T-helper 2 cell treated with Interferon-gamma antibody and Interleukin-4, amounts not matched to agents 5 μg/mL and 100 μg/mL, for 36 hours (primary cell): ENCODE data around the gene CASTOR1.
A peak's percentile ranks its signal among the peaks of the same experiment; 100 is the strongest.

Experiments used
- DNase-seq: peaks from one replicate; pipeline ENCODE4 v3.0.0; 2021; ENCODE audit warnings: low spot score
- H3K27ac Mint-ChIP-seq: one replicate; pipeline ENCODE4 v1.8.0; 2021; ENCODE audit warnings: mild to moderate bottlenecking, mixed read lengths
- H3K27me3 Mint-ChIP-seq: one replicate; pipeline ENCODE4 v1.8.0; 2021; ENCODE audit warnings: low read depth, mixed read lengths
- H3K36me3 Mint-ChIP-seq: one replicate; pipeline ENCODE4 v1.8.0; 2021; ENCODE audit warnings: low read depth, mixed read lengths
- H3K4me1 Mint-ChIP-seq: one replicate; pipeline ENCODE4 v1.8.0; 2021; ENCODE audit warnings: low read depth, mixed read lengths
- H3K4me3 Mint-ChIP-seq: one replicate; pipeline ENCODE4 v1.8.0; 2022; ENCODE audit warnings: mild to moderate bottlenecking, moderate library complexity, mixed read lengths
- H3K9me3 Mint-ChIP-seq: one replicate; pipeline ENCODE4 v1.8.0; 2021; ENCODE audit warnings: mixed read lengths

The CASTOR1 gene

GRCh38 chr22:30249049-30250038 is 40.0 kb downstream of the CASTOR1 start:
- peaks cover 17% of the 10 kb centered on the region for H3K36me3 Mint-ChIP-seq
- H3K4me3 Mint-ChIP-seq = peak overlapping the region; percentile 12
- peak overlapping the region; percentile 47 for H3K27ac Mint-ChIP-seq
- H3K27me3 Mint-ChIP-seq = no peaks in the 10 kb centered on the region
- no peaks in the 10 kb centered on the region for H3K9me3 Mint-ChIP-seq
- no peak for DNase-seq
- peaks cover 61% of the 10 kb centered on the region for H3K4me1 Mint-ChIP-seq

- peak overlapping the region; percentile 72 for H3K4me3 Mint-ChIP-seq
- H3K27me3 Mint-ChIP-seq = no peaks in the 10 kb centered on the region
- H3K9me3 Mint-ChIP-seq = no peaks in the 10 kb centered on the region
- H3K27ac Mint-ChIP-seq = peak overlapping the region; percentile 80
- peaks cover 64% of the 10 kb centered on the region for H3K4me1 Mint-ChIP-seq
- H3K36me3 Mint-ChIP-seq = peaks cover 26% of the 10 kb centered on the region
- no peak for DNase-seq
Observed at GRCh38 chr22:30248484-30248883, 40.8 kb downstream of the CASTOR1 start.

- Mint-ChIP-seq H3K4me1 (peaks cover 65% of the 10 kb centered on the region), H3K36me3 (peaks cover 31% of the 10 kb centered on the region), H3K27ac (peak overlapping the region; percentile 85), H3K9me3 (no peaks in the 10 kb centered on the region), H3K27me3 (no peaks in the 10 kb centered on the region), H3K4me3 (peak overlapping the region; percentile 92)
- no peak for DNase-seq
Observed at GRCh38 chr22:30247974-30248373, 41.3 kb downstream of the CASTOR1 start.

GRCh38 chr22:30247561-30247960 is 41.7 kb downstream of the CASTOR1 start:
- Mint-ChIP-seq H3K27me3 (no peaks in the 10 kb centered on the region), H3K4me3 (peak overlapping the region; percentile 92), H3K36me3 (peaks cover 35% of the 10 kb centered on the region), H3K4me1 (peaks cover 65% of the 10 kb centered on the region), H3K27ac (peak overlapping the region; percentile 85), H3K9me3 (no peaks in the 10 kb centered on the region)
- no peak for DNase-seq

- Mint-ChIP-seq H3K27me3 (no peaks in the 10 kb centered on the region), H3K4me1 (peaks cover 61% of the 10 kb centered on the region), H3K4me3 (peak overlapping the region; percentile 92), H3K36me3 (peaks cover 42% of the 10 kb centered on the region), H3K9me3 (no peaks in the 10 kb centered on the region), H3K27ac (peak overlapping the region; percentile 85)
- peak; percentile 50 for DNase-seq
Observed at GRCh38 chr22:30246814-30247376, 42.4 kb downstream of the CASTOR1 start.

- Mint-ChIP-seq H3K4me1 (peaks cover 58% of the 10 kb centered on the region), H3K4me3 (peak within 1 kb of the TSS; percentile 98)
Observed at GRCh38 chr22:30245985-30246813, 43.1 kb downstream of the CASTOR1 start, which contains the start of gene LIF. LIF (minus strand) TSS chr22:30246759; CDS start chr22:30246695, 64 bp downstream.

GRCh38 chr22:30245181-30245984 is 43.9 kb downstream of the CASTOR1 start:
- Mint-ChIP-seq H3K27me3 (no peaks in the 10 kb centered on the region), H3K4me1 (peaks cover 59% of the 10 kb centered on the region), H3K9me3 (no peaks in the 10 kb centered on the region), H3K4me3 (peak overlapping the region; percentile 98), H3K27ac (peak overlapping the region; percentile 95), H3K36me3 (peaks cover 55% of the 10 kb centered on the region)
- no peak for DNase-seq

More at GRCh38 chr22:30245985-30246813, 43.1 kb downstream of the CASTOR1 start, which contains the start of gene LIF:
- peak; percentile 75 for DNase-seq
- peaks cover 47% of the 10 kb centered on the region for H3K36me3 Mint-ChIP-seq
- H3K9me3 Mint-ChIP-seq = no peaks in the 10 kb centered on the region
- H3K27me3 Mint-ChIP-seq = no peaks in the 10 kb centered on the region
- peak within 1 kb of the TSS; percentile 95 for H3K27ac Mint-ChIP-seq

- H3K4me3 Mint-ChIP-seq = peak overlapping the region; percentile 98
- peaks cover 52% of the 10 kb centered on the region for H3K4me1 Mint-ChIP-seq
- no peaks in the 10 kb centered on the region for H3K27me3 Mint-ChIP-seq
- no peak for DNase-seq
- H3K36me3 Mint-ChIP-seq = peaks cover 58% of the 10 kb centered on the region
- peak overlapping the region; percentile 95 for H3K27ac Mint-ChIP-seq
- H3K9me3 Mint-ChIP-seq = no peaks in the 10 kb centered on the region
Observed at GRCh38 chr22:30244641-30245040, 44.7 kb downstream of the CASTOR1 start.

GRCh38 chr22:30244066-30244465 is 45.2 kb downstream of the CASTOR1 start:
- no peak for DNase-seq
- Mint-ChIP-seq H3K9me3 (no peaks in the 10 kb centered on the region), H3K36me3 (peaks cover 63% of the 10 kb centered on the region), H3K4me3 (peak overlapping the region; percentile 98), H3K27ac (peak overlapping the region; percentile 95), H3K4me1 (peaks cover 54% of the 10 kb centered on the region), H3K27me3 (no peaks in the 10 kb centered on the region)

GRCh38 chr22:30243661-30244060 is 45.6 kb downstream of the CASTOR1 start:
- Mint-ChIP-seq H3K9me3 (no peaks in the 10 kb centered on the region), H3K27me3 (no peaks in the 10 kb centered on the region), H3K27ac (peak overlapping the region; percentile 95), H3K4me1 (peaks cover 56% of the 10 kb centered on the region), H3K36me3 (peaks cover 66% of the 10 kb centered on the region), H3K4me3 (peak overlapping the region; percentile 98)
- DNase-seq = no peak

GRCh38 chr22:30241576-30242371 is 47.5 kb downstream of the CASTOR1 start:
- no peak for DNase-seq
- H3K27ac Mint-ChIP-seq = peak overlapping the region; percentile 95
- H3K27me3 Mint-ChIP-seq = no peaks in the 10 kb centered on the region
- no peaks in the 10 kb centered on the region for H3K9me3 Mint-ChIP-seq
- peaks cover 66% of the 10 kb centered on the region for H3K36me3 Mint-ChIP-seq
- H3K4me1 Mint-ChIP-seq = peaks cover 51% of the 10 kb centered on the region
- H3K4me3 Mint-ChIP-seq = peak overlapping the region; percentile 98
